ENCODE results near the gene CYP26B1.

DNA sequence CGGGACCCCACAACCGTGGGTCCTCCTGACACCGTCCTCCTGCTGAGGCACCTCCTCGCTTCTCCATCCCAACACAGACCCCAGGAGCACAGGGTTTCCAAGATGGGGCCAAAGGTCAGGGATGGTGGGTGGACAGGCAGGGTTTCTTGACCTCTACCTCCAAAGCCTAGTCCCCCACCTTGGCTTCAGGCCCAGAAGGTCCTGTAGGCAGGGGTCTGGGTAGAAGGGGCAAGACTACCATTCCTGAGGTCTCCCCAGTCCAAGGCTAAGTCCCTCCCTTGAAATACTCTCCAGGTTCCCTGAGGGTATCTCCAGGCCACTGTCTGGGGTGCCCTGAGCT, 7.1 kb downstream of the CYP26B1 start:
- TF ChIP-seq POLR2A (IDR thresholded peaks at IDR 0.05; ENCODE audit: low read depth, low read length) (no peak), POLR2AphosphoS5 (IDR thresholded peaks at IDR 0.05; ENCODE audit: low read depth, low read length) (no peak), TAF1 (IDR thresholded peaks at IDR 0.05; ENCODE audit: borderline replicate concordance, low read depth, low read length) (no peak)

All from GM12892 (cell line).